ENCODE results near the gene STK32C. TPM values are rescaled to one million over a fixed set of nuclear protein-coding genes. Genes with fewer than 3 reads are reported as not detected.
"Not testable (repeated sequence)": the region's sequence is repeated elsewhere in the genome, so short reads cannot be mapped to it uniquely, and the experiment has no call there.

The STK32C gene
- total RNA-seq, 1 donor from 2014 or later, result 21.5 TPM

DNA sequence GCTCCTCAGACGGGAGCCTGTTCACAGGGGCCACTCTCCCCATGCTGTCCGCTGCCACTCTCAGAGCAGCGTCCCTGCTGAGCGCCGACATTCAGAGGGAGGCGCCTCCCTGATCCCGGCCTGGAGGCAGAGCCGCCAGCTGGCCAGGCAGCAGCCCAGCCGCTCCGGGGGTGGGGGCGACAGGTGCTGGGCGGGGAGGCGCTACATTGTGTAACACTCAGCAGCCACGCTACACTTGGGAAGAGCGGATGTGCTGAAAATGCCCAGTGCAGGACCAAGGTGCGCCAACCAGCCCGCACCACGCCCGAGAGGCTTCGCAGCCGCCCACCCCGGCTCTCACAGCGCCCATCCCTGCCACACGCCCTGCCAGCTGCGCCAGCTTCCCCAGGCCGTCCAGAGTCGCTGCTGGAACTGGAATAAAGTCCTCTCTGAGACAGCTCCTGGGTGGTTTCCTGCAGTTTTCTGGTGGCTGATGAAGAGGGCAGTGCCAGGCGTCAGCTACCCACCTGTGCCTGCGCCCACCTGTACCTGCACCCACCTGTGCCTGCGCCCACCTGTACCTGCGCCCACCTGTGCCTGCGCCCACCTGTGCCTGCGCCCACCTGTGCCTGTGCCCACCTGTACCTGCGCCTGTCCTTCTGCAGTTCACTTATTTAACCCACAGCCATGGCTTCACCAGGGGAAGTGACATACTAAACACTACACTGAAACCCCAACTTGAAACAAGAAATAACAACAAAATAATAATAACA, 25.7 kb downstream of the STK32C start:
- peak; percentile 62 for DNase-seq

DNA sequence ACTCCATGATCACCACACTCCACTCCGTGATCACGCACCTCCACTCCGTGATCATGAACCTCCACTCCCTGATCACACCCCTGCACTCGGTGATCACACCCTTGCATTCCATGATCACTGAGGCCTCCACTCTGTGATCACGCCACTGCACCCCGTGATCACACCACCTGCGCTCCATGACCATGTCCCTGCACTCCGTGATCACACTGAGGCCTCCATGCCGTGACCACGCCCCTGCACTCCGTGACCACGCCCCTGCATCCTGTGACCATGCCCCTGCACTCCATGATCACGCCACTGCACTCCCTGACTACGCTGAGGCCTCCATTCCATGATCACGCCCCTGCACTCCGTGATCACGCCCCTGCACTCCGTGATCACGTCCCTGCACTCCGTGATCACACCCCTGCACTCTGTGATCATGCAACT, 27.1 kb downstream of the STK32C start:
- no peak for DNase-seq

DNA sequence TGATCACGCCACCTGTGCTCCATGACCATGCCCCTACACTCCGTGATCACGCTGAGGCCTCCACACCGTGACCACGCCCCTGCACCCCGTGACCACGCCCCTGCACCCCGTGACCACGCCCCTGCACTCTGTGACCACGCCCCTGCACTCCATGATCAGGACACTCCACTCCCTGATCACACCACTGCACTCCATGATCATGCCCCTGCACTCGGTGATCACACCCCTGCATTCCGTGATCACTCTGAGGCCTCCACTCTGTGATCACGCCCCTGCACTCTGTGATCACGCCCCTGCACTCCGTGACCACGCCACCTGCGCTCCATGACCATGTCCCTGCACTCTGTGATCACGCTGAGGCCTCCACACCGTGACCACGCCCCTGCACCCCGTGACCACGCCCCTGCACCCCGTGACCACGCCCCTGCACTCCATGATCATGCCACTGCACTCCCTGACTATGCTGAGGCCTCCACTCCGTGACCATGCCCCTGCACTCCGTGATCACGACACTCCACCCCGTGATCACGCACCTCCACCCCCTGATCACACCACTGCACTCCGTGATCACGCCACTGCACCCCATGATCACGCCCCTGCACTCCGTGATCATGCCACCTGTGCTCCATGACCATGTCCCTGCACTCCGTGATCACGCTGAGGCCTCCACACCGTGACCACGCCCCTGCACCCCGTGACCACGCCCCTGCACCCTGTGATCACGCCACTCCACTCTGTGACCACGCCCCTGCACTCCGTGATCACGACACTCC, 27.7 kb downstream of the STK32C start:
- DNase-seq, result no peak

DNA sequence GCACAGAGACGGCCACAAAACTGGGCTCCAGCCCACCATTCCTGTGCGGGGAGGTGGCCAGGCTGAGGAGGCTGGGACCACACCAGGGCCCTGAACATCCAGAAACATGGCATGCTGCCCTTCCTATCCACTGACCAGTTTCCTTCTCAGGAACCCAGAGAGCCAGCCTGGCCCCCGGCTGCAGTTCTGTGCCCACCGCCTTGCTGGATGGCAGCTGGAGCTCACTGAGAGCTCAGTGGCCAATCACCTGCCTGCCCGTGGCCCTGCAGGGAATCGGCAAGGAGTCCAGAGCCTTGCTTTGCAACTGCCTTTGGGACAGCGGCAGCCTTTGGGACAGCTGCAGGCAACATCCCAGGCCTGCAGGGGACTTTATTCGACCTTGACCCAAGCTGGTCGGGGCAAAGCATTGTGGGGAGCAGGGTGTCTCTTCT, 30.4 kb downstream of the STK32C start:
- no peak for DNase-seq

DNA sequence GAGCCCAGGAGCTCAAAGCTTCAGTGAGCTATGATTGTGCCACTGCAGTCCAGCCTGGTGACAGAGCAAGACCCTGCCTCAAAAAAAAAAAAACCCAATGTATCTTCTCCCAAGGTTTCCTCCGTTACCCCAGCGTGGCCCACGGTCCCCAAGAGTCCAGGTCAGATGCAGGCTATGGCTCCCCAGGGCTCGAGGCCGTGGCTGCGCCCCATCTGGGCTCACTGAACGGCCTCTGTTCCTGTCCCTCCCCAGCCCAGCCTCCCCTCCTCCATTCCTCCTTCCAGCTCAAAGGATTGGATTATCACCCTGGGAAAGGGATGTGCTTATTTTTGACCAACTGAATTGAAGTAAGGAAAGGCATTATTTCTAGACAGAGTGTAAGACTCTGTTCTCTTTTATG, 31.0 kb downstream of the STK32C start:
- no peak for DNase-seq

DNA sequence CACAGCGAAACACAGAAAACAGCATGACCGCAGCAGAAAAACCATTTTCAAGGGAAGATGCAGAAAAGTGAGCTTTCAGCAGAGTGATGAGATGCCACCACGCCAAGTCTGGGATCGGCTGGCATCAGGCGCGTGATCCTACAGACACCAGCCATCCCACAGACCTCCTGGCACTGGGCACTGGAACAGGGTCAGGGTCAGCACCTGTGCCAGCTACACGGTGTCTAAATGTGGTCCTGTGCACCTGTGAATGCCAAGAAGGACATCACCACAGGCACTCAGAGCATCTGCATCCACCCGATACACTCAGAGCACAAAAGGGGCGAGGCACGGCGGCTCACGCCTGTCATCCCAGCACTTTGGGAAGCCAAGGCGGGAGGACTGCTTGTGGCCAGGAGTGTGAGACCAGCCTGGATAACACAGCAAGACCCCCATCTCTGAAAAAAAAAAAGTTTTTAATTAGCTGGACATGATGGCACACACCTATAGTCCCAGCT, 31.5 kb downstream of the STK32C start:
- no peak for DNase-seq

DNA sequence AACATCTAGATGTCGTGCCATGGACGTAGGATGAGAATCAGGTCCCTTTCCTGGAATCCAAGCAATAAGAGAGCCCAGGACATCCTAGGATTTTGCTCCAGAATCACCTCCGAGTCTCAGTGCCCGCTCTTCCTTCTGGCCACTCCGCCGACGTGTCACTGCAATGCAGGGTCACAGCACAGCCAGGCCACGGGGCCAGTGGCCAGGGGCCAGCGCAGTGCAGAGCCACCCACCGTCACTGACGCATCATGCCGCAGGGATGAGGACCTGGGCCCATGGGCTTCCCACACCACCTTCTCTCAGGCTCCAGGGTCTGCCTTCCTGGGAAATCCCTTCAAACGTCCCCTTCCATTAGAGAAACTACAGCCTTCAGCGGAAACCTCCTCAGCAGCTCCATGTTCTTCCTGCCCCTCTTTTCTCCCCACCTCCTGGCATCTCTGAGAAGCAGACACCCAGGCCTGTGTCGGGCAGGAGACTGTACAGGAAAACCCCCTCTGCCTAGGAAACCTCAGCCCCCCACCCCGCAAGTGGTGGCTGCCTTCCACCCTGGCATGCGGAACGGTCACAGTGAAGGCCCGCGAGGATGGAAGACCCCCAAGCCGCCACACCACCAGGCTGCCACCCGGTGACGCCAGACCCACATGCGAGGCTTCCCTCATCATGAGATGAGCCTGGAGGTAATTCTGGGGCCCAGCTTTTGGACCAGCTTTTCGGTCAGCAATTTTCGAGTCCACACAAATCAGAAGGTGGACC, 32.1 kb downstream of the STK32C start:
- DNase-seq, result no peak

DNA sequence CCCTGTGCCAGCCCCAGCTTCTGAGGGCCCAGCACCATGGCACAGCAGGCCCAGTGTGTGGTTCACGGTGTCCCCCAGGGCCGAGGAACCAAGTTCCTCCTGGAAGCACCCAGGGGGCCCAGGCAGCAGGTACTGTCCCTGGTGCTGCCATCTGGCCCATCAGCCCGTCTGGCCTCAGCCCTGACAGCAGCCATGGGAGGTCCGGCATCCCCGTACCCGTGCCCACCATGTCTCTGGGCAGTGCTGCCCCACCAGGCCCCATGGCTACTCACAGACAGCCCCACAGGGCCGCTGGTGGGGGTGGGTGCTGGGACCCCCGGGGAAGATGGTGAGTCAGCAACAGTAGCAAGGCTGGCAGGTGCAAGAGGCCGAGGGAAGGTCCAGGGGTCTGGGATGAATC, 32.8 kb downstream of the STK32C start:
- no peak for DNase-seq

DNA sequence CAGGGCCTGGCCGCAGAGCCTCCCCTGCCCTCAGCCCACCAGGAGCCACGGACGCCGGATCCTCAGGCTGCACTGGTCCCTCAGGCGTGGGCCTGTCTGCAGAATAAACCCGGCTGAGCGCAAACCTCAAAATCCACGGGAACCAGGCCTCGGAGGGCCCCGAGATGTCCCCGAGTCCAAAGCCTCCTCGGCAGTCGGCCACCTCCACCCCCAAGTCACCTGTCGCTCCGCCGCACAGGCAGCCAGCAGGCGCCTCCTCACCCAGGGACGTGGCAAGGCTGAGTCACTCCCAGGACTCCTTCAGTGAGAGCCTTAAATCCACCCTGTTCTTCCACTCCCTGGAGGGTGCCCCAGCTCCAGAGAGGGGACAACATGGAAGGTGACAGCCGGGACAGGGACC, 33.2 kb downstream of the STK32C start:
- DNase-seq, result peak; percentile 54

DNA sequence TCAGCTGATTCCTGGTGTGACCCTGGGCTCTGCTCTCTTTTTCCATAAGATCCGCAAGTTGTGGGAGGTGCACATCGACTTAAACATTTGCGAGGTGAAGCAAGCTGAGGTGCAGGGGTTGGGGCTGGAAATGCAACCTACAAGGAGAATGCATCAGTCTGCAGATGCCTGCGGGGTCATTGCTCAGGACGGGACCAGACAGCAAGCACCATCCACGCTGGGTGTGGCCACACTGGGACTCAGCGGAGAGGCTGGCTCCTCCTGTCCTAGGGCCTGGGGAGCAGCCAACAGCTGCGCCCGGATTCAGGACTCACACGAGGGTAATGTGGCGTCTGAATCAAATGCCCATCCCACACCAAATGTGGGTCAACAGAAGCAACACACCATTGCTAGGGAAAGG, 33.8 kb downstream of the STK32C start:
- DNase-seq, result no peak

DNA sequence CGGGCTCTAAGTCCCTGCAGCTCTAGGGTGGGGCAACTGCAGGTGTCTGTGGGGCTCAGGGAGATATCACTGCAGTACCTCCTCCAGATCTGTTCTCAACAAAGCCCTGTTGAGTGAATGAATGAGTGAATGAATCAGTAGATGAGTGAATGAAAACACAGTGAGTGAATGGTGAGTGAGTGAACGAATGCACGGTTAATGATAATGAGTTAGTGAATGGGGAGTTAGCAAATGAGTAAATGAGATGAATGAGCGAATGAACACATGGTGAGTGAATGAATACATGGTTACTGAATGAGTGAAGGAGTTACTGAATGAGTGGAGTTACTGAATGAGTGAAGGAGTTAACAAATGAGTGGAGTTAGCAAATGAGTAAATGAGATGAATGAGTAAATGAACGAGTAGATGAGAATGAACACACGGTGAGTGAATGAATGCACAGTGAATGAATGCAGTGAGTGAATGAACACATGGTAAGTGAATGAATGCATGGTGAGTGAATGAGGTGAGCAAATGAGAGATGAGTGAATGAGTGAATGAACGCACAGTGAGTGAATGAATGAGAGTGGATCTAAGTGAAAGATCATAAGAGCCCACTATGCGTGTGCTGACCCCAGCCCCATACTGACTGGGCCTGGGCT, 34.3 kb downstream of the STK32C start:
- DNase-seq, result no peak

DNA sequence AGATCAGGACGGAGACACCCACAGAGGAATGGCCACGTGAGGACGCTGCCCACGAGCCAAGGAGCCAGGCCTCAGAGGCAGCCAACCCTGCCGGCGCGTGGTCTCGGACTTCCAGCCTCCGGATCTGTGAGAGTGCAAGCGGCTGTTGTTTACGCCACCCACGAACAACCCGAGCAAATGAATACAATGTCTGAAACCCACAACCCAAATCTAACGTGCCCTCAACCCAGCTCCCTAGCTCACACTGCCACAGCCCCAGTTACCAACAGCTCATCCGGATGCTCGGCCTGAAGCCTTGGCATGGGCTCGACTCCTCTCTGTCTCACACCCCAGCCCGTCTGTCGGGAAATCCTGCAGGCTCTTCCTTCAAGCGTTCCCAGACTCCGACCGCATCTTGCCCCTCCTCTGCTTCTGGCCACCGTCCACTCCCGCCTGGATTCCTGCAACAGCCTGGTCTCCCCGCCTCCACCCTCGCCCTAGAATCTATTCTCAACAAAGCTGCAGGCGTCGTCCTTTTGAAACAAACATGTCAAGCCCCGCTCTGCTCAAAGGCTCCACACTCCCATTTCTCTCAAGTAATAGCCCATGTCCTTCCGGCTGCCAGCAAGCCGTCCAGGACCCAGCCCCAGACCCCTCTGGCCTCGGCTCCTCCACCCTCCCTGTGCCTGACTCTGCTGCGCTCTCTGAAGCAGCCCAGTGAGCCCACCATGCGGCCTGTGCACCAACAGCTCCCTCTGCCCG, 35.3 kb downstream of the STK32C start:
- DNase-seq, result peak; percentile 70

DNA sequence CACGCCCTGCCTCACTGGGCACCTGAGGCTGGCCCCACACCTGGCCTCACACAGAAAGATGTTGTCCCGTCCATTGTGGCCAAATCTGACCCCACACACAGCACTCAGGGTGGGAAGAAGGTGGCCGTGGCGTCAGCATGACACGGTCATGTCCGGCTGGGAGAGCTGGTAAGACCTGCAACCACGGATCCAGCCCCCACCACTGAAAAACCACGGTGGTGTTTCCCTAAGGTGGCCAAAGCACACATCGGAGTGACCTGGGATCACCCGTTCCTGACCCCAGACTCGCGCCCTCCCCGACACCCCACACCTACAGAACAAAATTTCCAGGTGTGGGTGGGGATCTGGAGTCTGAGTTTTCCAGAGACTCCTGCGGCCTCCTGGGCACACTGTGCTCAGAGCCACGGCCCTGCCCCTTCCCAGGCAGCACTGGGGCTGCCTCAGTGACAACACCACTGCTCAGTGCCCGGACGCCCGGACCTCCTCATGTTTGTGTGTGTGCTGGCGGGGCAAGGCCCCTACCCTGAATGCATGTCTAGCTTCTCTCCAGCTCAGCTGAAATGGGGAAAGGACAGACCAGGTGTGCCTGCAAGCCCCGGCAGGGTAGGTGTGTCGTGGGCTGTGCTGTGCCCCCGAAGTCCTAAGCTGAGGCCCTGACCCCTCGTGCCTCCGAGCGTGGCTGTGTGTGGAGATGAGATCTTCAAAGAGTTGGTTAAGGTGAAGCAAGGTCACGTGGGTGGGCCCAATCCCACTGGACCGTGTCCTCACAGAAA, 36.1 kb downstream of the STK32C start:
- DNase-seq, result no peak

DNA sequence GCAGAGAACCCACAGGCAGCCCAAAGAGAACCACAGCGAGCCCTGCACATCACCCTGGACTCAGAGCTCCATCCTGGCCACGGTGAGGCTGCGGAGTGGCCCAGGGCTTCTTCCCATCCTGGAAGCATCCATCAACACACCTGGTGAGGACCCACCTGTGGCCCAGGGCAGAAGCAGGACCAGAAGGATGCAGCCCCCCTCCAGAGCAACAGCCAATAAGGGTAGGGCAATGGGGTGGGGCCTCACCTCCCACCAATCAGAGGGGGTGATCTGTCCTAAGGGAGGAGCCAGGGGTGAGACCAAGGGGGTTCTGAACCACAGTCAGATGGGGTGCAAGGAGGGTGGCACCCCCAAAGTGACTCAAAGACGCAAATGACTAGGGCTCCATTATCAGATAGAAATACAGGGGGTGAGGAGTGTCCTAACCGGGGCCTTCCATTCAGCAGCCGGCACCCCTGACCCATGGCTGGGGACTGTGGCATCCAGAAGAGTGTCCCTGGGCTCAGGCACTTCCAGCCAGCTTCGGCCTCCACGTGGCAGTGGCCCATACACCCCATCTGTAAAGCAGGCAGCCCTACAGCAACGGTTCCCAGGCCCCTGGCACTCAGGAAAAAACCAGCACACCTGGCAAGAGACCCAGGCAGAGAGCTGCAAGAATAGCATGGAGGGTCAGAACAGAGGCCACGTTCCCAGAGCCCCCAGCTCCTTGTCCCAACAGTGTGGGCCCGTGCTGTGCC, 36.9 kb downstream of the STK32C start:
- no peak for DNase-seq

DNA sequence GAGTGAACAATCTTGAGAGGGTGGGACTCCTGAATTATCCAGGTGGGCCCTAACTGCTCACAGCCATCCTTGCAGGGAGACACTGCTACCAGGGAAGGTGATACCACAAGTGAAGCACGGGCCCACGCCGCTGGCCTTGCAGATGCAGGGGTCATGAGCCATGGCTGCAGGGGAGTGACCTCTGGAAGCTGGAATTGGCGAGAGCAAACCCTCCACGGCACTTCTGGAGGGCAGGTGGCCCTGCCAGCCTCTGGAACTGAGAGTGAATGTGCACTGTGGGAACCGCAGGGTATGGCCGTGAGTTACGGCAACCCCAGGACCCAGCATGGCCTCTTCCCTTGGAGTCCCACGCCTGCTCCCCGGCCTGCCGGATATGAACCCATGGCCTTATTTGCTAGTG, 37.5 kb downstream of the STK32C start:
- no peak for DNase-seq

DNA sequence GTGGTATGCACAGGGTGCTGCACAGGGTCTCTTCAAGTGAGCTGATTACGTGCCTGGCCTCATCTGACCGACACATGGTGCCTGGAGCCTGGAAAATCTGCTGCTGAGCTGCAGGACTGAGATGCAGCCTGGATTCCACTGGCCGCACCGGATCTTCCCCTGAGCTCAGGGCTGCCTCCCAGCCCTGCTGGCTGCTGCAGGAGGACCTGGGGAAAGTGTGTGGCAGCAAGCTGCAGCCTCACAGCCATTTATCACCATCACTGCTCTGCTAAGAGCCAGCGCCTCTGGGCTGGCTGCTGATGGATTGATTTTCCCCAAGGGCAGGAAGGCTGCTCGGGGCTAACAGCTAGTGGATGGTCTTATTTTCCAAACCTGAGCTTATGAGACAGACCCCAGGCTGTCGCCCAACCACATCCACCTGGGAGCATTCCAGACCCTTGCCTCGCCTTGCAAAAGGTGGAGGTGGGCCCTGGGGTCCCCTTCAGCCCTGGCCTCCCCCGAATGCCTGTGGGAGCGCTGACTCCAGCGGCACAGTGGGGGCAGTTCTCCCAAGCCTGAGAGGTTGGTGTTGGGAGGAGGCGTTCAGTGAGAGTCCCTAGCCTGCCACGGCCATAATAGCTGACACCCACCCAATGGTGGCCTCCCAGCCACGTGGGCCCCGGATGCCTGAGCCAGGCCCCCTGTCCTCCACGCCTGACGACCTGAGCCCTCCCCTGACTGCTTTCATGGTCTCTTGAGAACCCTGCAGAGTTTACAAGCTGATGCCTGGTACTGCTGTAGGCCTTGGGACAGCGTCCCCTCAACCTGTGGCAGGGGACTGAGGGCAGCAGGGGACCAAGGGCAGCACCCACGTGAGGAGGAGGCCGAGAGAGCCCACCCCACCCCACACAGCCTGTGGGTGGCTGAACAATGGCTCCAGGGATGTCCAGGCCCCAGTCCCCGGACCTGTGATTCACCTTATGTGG, 38.2 kb downstream of the STK32C start:
- DNase-seq, result no peak

DNA sequence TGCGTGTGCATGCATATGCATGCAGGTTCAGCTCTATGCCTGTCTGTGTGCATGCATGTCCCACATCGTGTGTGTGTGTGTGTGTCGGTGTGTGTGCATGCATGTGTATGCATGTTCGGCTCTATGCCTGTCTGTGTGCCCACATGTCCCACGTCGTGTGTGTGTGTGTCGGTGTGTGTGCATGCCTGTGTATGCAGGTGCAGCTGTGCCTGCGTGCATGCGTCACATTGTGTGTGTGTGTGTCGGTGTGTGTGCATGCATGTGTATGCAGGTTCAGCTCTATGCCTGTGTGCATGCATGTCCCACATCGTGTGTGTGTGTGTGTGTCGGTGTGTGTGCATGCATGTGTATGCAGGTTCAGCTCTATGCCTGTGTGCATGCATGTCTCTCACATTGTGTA, 39.8 kb downstream of the STK32C start:
- not testable (repeated sequence) for DNase-seq

DNA sequence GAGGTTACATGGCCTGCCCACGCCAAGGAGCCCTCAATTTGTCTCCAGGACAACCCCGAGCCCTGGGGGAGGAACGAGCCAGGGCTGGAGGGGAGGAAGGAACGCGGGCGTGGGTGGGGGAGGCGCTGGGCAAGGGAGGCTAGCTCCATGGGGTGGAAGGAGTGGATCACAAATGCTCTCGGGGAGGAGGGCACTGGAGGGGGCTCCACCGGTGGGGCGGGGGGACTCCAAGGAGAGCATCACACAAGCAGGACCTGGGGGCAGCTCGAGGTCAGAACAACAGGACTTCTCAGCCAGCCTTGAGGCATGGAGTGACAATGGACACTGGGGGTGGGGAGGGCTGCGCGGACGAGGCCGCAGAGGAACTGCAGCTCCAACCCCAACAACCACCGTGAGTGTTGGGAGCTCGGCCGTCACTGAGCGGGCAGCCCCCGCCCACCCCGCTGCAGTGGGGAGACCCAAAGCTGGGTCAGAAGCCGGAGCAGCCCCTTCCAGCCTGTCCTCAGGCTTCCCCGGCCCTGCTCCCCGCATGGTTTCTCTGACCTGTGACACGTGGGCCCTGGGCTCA, 41.1 kb downstream of the STK32C start:
- no peak for DNase-seq

Data from occipital lobe (tissue), 2 donors.